ENCODE data around the gene TSPAN14. TPM values are rescaled to one million over a fixed set of nuclear protein-coding genes. Genes with fewer than 3 reads are reported as not detected.
A peak's percentile ranks its signal among the peaks of the same experiment; 100 is the strongest.

The TSPAN14 gene
- total and polyA plus RNA-seq, 10 of the 15 experiments (the other 5 are each of a cell fraction or from before 2014, with no cell fraction given): 2.5 to 31.7 (median 17.9) TPM

- H2AFZ ChIP-seq (ENCODE audit: control insufficient read depth, low read depth, low read length): no peak overlapping the region
- 64% methylated on average over 4 of the region's 4 CpGs for WGBS (ENCODE audit: insufficient coverage, insufficient replicate concordance, low lambda C conversion rate, missing lambda C conversion rate)
- no peak overlapping the region for H3K9ac ChIP-seq (ENCODE audit: control insufficient read depth, insufficient read depth, low read length)
- SMC1A ChIA-PET (ENCODE audit: uncharacterized antibody, unreplicated experiment): interaction anchor here (0.6 to 3.2 kb wide), 8 partner anchors 9 to 46 kb away, joined by 3 to 25 read pairs (median 5); no protein-coding TSS in a partner anchor
- H3K9me3 ChIP-seq (replicated peaks; ENCODE audit: control insufficient read depth, insufficient read depth, low read length): no peaks in the 10 kb centered on the region; the same call in 2 of the 3 replicates
- H3K4me2 ChIP-seq (ENCODE audit: control insufficient read depth, insufficient read depth): peak overlapping the region; percentile 82
- TF ChIP-seq SREBF1 (IDR thresholded peaks at IDR 0.05; ENCODE audit: low read length) (no peak), SPI1 (IDR thresholded peaks at IDR 0.05; ENCODE audit: borderline replicate concordance, insufficient read depth, low read depth, low read length) (0 out of 2 replicates have a peak, but pooled peaks have one; percentile 4), ETV6 (conservative IDR thresholded peaks at IDR 0.05 in 1 of 2, IDR thresholded peaks at IDR 0.05 in 1 of 2; ENCODE audit: borderline replicate concordance in 1 of 2, low read depth in 1 of 2) (no peak), HCFC1 (IDR thresholded peaks at IDR 0.05; ENCODE audit: low read length) (no peak), CHD1 (IDR thresholded peaks at IDR 0.05; ENCODE audit: low read depth, low read length) (no peak), PKNOX1 (IDR thresholded peaks at IDR 0.05) (0 out of 2 replicates have a peak, but pooled peaks have one; percentile 24), EP300 (IDR thresholded peaks at IDR 0.05; ENCODE audit: borderline replicate concordance in 1 of 2, control insufficient read depth in 1 of 2, low read depth in 2 of 2, low read length in 2 of 2) (no peak), NFIC (IDR thresholded peaks at IDR 0.05; ENCODE audit: low read depth, low read length) (0 out of 2 replicates have a peak, but pooled peaks have one; percentile 6), ESRRA (IDR thresholded peaks at IDR 0.05; ENCODE audit: low read length) (no peak), POLR2AphosphoS5 (IDR thresholded peaks at IDR 0.05; ENCODE audit: low read length) (no peak), HDAC6 (IDR thresholded peaks at IDR 0.05; ENCODE audit: unreplicated experiment) (no peak), BCL3 (IDR thresholded peaks at IDR 0.05; ENCODE audit: borderline replicate concordance, insufficient read depth, low read depth, low read length, poor library complexity, severe bottlenecking) (no peak), MTA3 (IDR thresholded peaks at IDR 0.05; ENCODE audit: borderline replicate concordance, low read length) (no peak)
- H3K27me3 ChIP-seq (replicated peaks in 1 of 2; ENCODE audit: control insufficient read depth in 2 of 2, insufficient read depth in 2 of 2, low read length in 1 of 2): no peaks in the 10 kb centered on the region
- H3K4me1 ChIP-seq (ENCODE audit: control insufficient read depth, insufficient read depth, low read length): peaks cover 26% of the 10 kb centered on the region
- DNase-seq (ENCODE audit: low read depth, low spot score): no peak
- H4K20me1 ChIP-seq (ENCODE audit: control insufficient read depth, insufficient read depth): no peaks in the 10 kb centered on the region
- CTCF ChIA-PET: interaction anchor here (1.4 to 2.9 kb wide), 4 partner anchors 12 to 49 kb away, joined by 5 to 19 read pairs (median 10); no protein-coding TSS in a partner anchor
- BruUV-seq (replicated peaks): no TSS peak
- H3K4me3 ChIP-seq: peak overlapping the region; percentile 15; the same call in 1 of the 2 replicates
- in situ Hi-C loops (cut with MboI): no loop called here
- RAD21 ChIA-PET (ENCODE audit: unreplicated experiment): interaction anchor here (0.7 to 3.8 kb wide), 8 partner anchors 9 to 41 kb away, joined by 3 to 16 read pairs (median 4); no protein-coding TSS in a partner anchor
- intact Hi-C loops (cut with micrococcal nuclease; ENCODE audit: unreplicated experiment): no loop called here
- peak; percentile 75 for ATAC-seq
- POLR2A ChIA-PET: interaction anchor here (0.5 to 3.4 kb wide), 7 partner anchors 10 to 37 kb away, joined by 3 to 30 read pairs (median 4); no protein-coding TSS in a partner anchor
- peaks cover 29% of the 10 kb centered on the region for H3K79me2 ChIP-seq (ENCODE audit: control insufficient read depth, insufficient read depth, low read length)
- H3K27ac ChIP-seq (ENCODE audit: control insufficient read depth, insufficient read depth): peak overlapping the region; percentile 47
- peaks cover 7 to 15% of the 10 kb centered on the region in 2 experiments; a peak in 3 of 4 replicates for H3K36me3 ChIP-seq (ENCODE audit: control insufficient read depth in 2 of 2, insufficient read depth in 2 of 2, low read length in 1 of 2)
- FAIRE-seq: no peak
Measured at GRCh38 chr10:80493522-80494051, 39.5 kb downstream of the TSPAN14 start.
